Nephron progenitor cell (in vitro differentiated cells): ENCODE results near the gene EEIG2.

Experiments
- DNase-seq: peaks from one replicate; pipeline ENCODE4 v3.0.0; 2021
- H3K27ac Mint-ChIP-seq: 2 replicates; pipeline ENCODE4 v1.8.0; 2021; ENCODE audit warnings: mild to moderate bottlenecking, moderate library complexity, mixed read lengths
- H3K27me3 Mint-ChIP-seq: 2 replicates; pipeline ENCODE4 v1.8.0; 2021; ENCODE audit warnings: mild to moderate bottlenecking, low read depth, mixed read lengths; ENCODE audit not compliant: poor library complexity
- H3K36me3 Mint-ChIP-seq: 2 replicates; pipeline ENCODE4 v1.8.0; 2021; ENCODE audit warnings: low read depth, mixed read lengths
- H3K4me1 Mint-ChIP-seq: 2 replicates; pipeline ENCODE4 v1.8.0; 2021; ENCODE audit warnings: mixed read lengths
- H3K4me3 Mint-ChIP-seq: 2 replicates; pipeline ENCODE4 v1.8.0; 2021; ENCODE audit warnings: mild to moderate bottlenecking, moderate library complexity, mixed read lengths
- H3K9me3 Mint-ChIP-seq: 2 replicates; pipeline ENCODE4 v1.8.0; 2021; ENCODE audit warnings: mild to moderate bottlenecking, moderate library complexity, mixed read lengths
- CTCF ChIP-seq: fragments of 200-600 bp; sonication (generic); IDR thresholded peaks from 2 replicates; pipeline ENCODE4 v1.5.0; 2021; ENCODE audit warnings: antibody characterized with exemption

The EEIG2 gene

GRCh38 chr1:108575375-108575774 is 15.5 kb downstream of the EEIG2 start:
- DNase-seq = no peak
- no peak overlapping the region for H3K27ac Mint-ChIP-seq
- peaks cover 23% of the 10 kb centered on the region for H3K36me3 Mint-ChIP-seq
- TF ChIP-seq CTCF = no peak
- no peaks in the 10 kb centered on the region for H3K4me1 Mint-ChIP-seq
- peaks cover 31% of the 10 kb centered on the region for H3K9me3 Mint-ChIP-seq
- H3K4me3 Mint-ChIP-seq = no peak overlapping the region
- H3K27me3 Mint-ChIP-seq = no peaks in the 10 kb centered on the region

GRCh38 chr1:108583757-108584427 is 24.0 kb downstream of the EEIG2 start:
- Mint-ChIP-seq H3K27ac (peak overlapping the region; percentile 12), H3K4me3 (no peak overlapping the region), H3K4me1 (no peaks in the 10 kb centered on the region), H3K36me3 (peaks cover 14% of the 10 kb centered on the region), H3K9me3 (peaks cover 32% of the 10 kb centered on the region), H3K27me3 (peaks cover 3% of the 10 kb centered on the region)
- no peak for DNase-seq
- TF ChIP-seq CTCF = no peak

- Mint-ChIP-seq H3K4me1 (no peaks in the 10 kb centered on the region), H3K27me3 (peaks cover 3% of the 10 kb centered on the region), H3K27ac (no peak overlapping the region), H3K4me3 (no peak overlapping the region), H3K9me3 (peaks cover 30% of the 10 kb centered on the region), H3K36me3 (peaks cover 14% of the 10 kb centered on the region)
- TF ChIP-seq CTCF = no peak
- DNase-seq = no peak
Measured at GRCh38 chr1:108584428-108584856, 24.5 kb downstream of the EEIG2 start.

GRCh38 chr1:108585313-108585712 is 25.4 kb downstream of the EEIG2 start:
- Mint-ChIP-seq H3K9me3 (peaks cover 22% of the 10 kb centered on the region), H3K36me3 (peaks cover 9% of the 10 kb centered on the region), H3K27me3 (peaks cover 3% of the 10 kb centered on the region), H3K27ac (no peak overlapping the region), H3K4me3 (no peak overlapping the region), H3K4me1 (no peaks in the 10 kb centered on the region)
- DNase-seq = no peak
- TF ChIP-seq CTCF = no peak

- no peak for DNase-seq
- H3K4me1 Mint-ChIP-seq = peaks cover 4% of the 10 kb centered on the region
- H3K4me3 Mint-ChIP-seq = no peak overlapping the region
- TF ChIP-seq CTCF = no peak
- H3K27ac Mint-ChIP-seq = no peak overlapping the region
- H3K9me3 Mint-ChIP-seq = no peaks in the 10 kb centered on the region
- peaks cover 3% of the 10 kb centered on the region for H3K27me3 Mint-ChIP-seq
- no peaks in the 10 kb centered on the region for H3K36me3 Mint-ChIP-seq
Measured at GRCh38 chr1:108590441-108590840, 30.5 kb downstream of the EEIG2 start.

- Mint-ChIP-seq H3K4me3 (no peak overlapping the region), H3K36me3 (no peaks in the 10 kb centered on the region), H3K4me1 (peaks cover 8% of the 10 kb centered on the region), H3K27me3 (peaks cover 3% of the 10 kb centered on the region), H3K27ac (no peak overlapping the region), H3K9me3 (no peaks in the 10 kb centered on the region)
- TF ChIP-seq CTCF = no peak
- DNase-seq = no peak
Measured at GRCh38 chr1:108590957-108591356, 31.1 kb downstream of the EEIG2 start.
